Ascending aorta (tissue), 2 donors: ENCODE results near the gene SYT14. TPM values are rescaled to one million over a fixed set of nuclear protein-coding genes. Genes with fewer than 3 reads are reported as not detected.

Experiments
- DNase-seq, 2 donors: peaks; one replicate each; pipeline ENCODE4 v3.0.0-alpha.2; 2019; ENCODE audit warnings: low spot score in 2 of 2
- H3K27ac ChIP-seq, 2 donors: fragments of 200-600 bp; sonication (generic); one replicate each; pipeline ENCODE4 v1.5.1; 2016 to 2017; ENCODE audit warnings: mild to moderate bottlenecking in 1 of 2
- H3K27me3 ChIP-seq: fragments of 200-600 bp; sonication (generic); one replicate; pipeline ENCODE4 v1.5.1; 2017
- H3K36me3 ChIP-seq, 2 donors: fragments of 200-600 bp; sonication (generic); one replicate each; pipeline ENCODE4 v1.5.1; 2016
- H3K4me1 ChIP-seq, 2 donors: fragments of 200-600 bp; sonication (generic); one replicate each; pipeline ENCODE4 v1.5.1; 2016 to 2017; ENCODE audit warnings: mild to moderate bottlenecking in 1 of 2
- H3K4me3 ChIP-seq, 2 donors: fragments of 200-600 bp; sonication (generic); one replicate each; pipeline ENCODE4 v1.5.1; 2016 to 2017; ENCODE audit warnings: mild to moderate bottlenecking in 1 of 2
- H3K9me3 ChIP-seq, 2 donors: fragments of 200-600 bp; sonication (generic); one replicate each; pipeline ENCODE4 v1.5.1; 2016
- intact Hi-C: fragments of 100-400 bp; cut with DNase I; formaldehyde crosslinking; loops from one replicate; pipeline ENCODE4 v1.15.1; 2023
- total RNA-seq: library from RNA; depleted of rRNA; stranded (reverse); fragments of >200 nt; gene quantifications from one replicate; pipeline ENCODE4 v1.1.0, GENCODE V29; 2016
- TF ChIP-seq, protein P1 (sequence below), 3 experiments: fragments of 200-600 bp in 2 of 3; fragments of 450-650 bp in 1 of 3; sonication (generic) in 2 of 3; IDR thresholded peaks; one replicate each; pipeline ENCODE4 v1.5.1; 2016 to 2019; ENCODE audit warnings: antibody characterized with exemption in 3 of 3, mild to moderate bottlenecking in 1 of 3, moderate library complexity in 1 of 3

The SYT14 gene
- total RNA-seq, 1 donor from 2014 or later, result not detected

DNA sequence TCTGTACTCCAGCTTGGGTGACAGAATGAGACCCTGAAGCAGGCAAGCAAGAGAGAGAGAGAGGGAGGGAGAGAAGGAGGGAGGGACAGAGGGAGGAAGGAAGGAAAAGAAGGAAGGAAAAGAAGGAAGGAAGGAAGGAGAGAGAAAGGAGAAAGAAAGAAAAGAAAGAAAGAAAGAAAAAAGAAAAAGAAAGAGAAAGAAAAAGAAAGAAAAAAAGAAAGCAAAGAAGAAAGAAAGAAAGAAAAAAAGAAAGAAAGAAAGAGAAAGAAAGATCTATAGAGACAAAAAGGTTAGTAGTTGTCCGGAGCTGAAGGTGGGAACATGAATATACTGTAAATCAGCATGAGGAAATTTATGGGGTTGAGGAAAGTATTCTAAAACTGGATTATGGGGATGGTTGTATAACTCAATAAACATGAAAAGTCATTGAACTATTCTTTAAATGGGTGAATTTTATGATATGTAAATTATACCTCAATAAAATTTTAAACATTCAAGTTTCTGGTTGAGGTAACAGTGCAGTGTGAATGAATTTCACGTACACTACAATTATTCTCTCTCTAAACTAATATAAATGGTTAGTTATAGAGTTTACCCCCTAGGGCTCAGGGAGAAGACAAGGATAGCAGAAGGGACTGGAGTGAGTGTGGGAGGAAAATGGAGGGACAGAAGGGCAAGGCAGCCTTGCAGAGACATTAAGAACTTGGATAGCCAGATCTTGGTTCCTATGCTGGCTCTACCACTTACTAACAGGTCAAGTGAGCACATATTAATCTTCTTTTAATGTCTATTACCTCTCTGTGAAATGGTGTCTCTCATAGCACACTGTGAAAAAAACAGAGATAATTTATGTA, 269.8 kb downstream of the SYT14 start:
- DNase-seq, result no peak
- Histone ChIP-seq H3K4me3 (no peak overlapping the region), H3K36me3 (no peaks in the 10 kb centered on the region), H3K27ac (no peak overlapping the region), H3K9me3 (no peaks in the 10 kb centered on the region), H3K4me1 (no peaks in the 10 kb centered on the region), H3K27me3 (no peaks in the 10 kb centered on the region)
- intact Hi-C loops, result no loop called here
- TF ChIP-seq, protein P1, sequence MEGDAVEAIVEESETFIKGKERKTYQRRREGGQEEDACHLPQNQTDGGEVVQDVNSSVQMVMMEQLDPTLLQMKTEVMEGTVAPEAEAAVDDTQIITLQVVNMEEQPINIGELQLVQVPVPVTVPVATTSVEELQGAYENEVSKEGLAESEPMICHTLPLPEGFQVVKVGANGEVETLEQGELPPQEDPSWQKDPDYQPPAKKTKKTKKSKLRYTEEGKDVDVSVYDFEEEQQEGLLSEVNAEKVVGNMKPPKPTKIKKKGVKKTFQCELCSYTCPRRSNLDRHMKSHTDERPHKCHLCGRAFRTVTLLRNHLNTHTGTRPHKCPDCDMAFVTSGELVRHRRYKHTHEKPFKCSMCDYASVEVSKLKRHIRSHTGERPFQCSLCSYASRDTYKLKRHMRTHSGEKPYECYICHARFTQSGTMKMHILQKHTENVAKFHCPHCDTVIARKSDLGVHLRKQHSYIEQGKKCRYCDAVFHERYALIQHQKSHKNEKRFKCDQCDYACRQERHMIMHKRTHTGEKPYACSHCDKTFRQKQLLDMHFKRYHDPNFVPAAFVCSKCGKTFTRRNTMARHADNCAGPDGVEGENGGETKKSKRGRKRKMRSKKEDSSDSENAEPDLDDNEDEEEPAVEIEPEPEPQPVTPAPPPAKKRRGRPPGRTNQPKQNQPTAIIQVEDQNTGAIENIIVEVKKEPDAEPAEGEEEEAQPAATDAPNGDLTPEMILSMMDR (IDR thresholded peaks at IDR 0.05), result no peak

DNA sequence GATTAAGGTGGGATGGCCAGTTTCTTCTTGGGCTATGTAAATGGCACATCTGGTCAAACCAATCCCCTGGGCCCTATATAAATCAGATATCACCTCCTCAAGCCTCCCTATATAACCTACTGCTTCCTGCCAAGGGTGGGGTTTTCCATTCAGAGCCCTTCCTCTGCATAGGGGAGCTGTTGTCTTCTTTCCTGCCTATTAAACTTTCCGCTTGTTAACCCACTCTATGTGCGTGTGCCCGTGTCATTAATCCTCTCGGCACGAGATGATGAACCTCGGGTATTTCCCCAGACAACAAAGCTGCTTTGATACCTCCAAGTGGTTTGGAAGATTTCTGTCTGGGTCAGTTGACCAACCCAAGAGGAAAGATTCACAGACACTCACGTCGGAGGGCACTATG, 275.3 kb downstream of the SYT14 start:
- Histone ChIP-seq H3K9me3 (no peaks in the 10 kb centered on the region), H3K36me3 (no peaks in the 10 kb centered on the region), H3K27me3 (no peaks in the 10 kb centered on the region), H3K27ac (no peak overlapping the region), H3K4me1 (no peaks in the 10 kb centered on the region), H3K4me3 (no peak overlapping the region)
- TF ChIP-seq, protein P1 (IDR thresholded peaks at IDR 0.05), result no peak
- intact Hi-C loops, result no loop called here
- no peak for DNase-seq

DNA sequence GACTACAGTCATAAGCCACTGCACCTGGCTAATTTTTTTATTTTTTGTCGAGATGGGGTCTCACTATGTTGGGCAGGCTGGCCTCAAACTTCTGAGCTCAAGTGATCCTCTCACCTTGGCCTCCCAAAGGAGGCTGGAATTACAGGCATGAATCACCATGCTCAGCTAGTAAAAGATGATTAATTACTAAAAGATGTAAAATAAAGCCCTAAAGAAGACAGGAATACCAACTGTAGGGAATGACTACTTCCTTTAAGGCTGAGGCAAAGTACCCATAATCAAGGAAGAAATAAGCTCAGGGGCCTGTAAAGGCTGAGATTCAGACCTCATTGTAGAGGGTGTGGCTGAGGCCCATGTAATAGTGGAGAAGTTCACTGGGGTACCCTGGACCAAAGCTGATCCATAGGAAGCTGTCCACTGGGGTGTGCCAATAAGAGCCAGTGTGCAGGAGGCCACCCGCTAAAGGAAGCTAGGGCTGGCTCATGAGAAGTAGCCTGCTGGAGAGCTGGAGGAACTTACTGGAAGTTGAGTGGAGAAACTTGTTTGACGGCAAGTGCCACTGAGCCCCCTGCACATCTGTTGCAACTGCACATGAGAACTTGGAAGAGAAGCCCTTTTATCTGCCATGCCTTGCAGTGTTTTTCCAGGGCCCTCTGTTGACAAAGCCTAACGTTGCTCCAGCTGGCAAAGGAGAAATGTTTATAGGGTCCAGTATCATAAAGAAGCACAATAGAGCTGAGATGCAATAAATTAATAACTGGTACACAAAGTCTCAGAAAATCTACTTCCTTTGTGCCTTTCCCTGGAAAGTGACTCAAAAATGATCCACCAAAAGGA, 276.8 kb downstream of the SYT14 start:
- TF ChIP-seq, protein P1 (IDR thresholded peaks at IDR 0.05), result no peak
- Histone ChIP-seq H3K9me3 (no peaks in the 10 kb centered on the region), H3K4me3 (no peak overlapping the region), H3K27ac (no peak overlapping the region), H3K36me3 (no peaks in the 10 kb centered on the region), H3K4me1 (no peaks in the 10 kb centered on the region), H3K27me3 (no peaks in the 10 kb centered on the region)
- no peak for DNase-seq
- intact Hi-C loops, result no loop called here

DNA sequence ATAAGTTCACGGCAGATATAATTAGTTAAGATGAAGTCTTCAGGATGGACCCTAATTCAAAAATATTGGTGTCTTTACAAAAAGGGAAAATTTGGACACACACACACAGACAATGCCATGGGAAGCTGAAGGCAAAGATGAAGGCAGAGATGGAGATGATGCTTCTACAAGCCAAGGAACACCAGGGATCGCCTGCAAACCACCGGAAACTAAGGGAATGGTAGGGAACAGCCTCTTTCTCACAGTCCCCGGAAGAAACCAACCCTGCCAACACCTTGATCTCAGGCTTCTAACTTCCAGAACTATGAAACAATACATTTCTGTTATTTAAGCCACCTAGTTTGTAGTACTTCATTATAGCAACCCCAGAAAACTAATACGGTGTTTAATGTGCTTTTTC, 279.5 kb downstream of the SYT14 start:
- no peaks in the 10 kb centered on the region for H3K4me1 ChIP-seq
- no peak for DNase-seq
- H3K27ac ChIP-seq, result no peak overlapping the region
- TF ChIP-seq, protein P1 (IDR thresholded peaks at IDR 0.05), result no peak
- no peaks in the 10 kb centered on the region for H3K27me3 ChIP-seq
- H3K36me3 ChIP-seq, result no peaks in the 10 kb centered on the region
- H3K9me3 ChIP-seq, result no peaks in the 10 kb centered on the region
- intact Hi-C loops, result no loop called here
- H3K4me3 ChIP-seq, result no peak overlapping the region

DNA sequence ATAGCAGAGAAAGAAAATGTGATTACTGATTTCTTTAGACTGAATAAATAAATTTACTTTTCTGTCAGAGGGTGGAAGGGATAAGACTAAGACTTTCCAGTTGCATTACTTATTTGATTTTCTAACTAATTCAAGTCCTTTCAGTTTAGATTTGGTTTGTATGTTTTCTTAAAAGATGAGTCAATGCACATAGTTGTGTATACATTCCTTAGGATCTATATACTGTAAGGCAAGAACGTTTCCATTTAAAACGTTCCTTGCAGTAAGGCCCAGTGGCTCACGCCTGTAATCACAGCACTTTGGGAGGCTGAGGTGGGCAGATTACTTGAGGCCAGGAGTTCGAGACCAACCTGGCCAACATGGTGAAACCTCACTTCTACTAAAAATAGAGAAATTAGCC, 280.0 kb downstream of the SYT14 start:
- Histone ChIP-seq H3K4me1 (no peaks in the 10 kb centered on the region), H3K9me3 (no peaks in the 10 kb centered on the region), H3K4me3 (no peak overlapping the region), H3K27ac (no peak overlapping the region), H3K36me3 (no peaks in the 10 kb centered on the region), H3K27me3 (no peaks in the 10 kb centered on the region)
- TF ChIP-seq, protein P1 (IDR thresholded peaks at IDR 0.05), result no peak
- DNase-seq, result no peak
- intact Hi-C loops, result no loop called here

Other genes starting within 250 kb of the SYT14 start
- gene HSD11B1, start 233.4 kb upstream of the SYT14 start, total RNA-seq, result 0.32 TPM
- gene TRAF3IP3, start 182.2 kb upstream of the SYT14 start, total RNA-seq, result not detected
- 0.11 TPM for gene C1orf74, start 153.7 kb upstream of the SYT14 start, total RNA-seq
- gene IRF6, start 132.1 kb upstream of the SYT14 start, total RNA-seq, result 7.6 TPM
- gene UTP25, start 110.2 kb upstream of the SYT14 start, total RNA-seq, result 3.6 TPM